Panc1 (cell line): ENCODE data around the gene DDX25.

Experiments used
- POLR2AphosphoS5 ChIP-seq: IDR thresholded peaks from 2 replicates; pipeline ENCODE4 v1.6.1; 2012; ENCODE audit warnings: mild to moderate bottlenecking, low read depth, low read length, moderate library complexity
- REST ChIP-seq, 2 experiments: IDR thresholded peaks; 2 replicates each; pipeline ENCODE4 v1.6.1; 2011 to 2012; ENCODE audit warnings: low read depth in 2 of 2, control low read depth in 1 of 2, low read length in 1 of 2, mild to moderate bottlenecking in 1 of 2, moderate library complexity in 1 of 2; ENCODE audit not compliant: insufficient read depth in 1 of 2
- SIN3A ChIP-seq: IDR thresholded peaks from 2 replicates; pipeline ENCODE4 v1.6.1; 2012; ENCODE audit warnings: low read depth, mild to moderate bottlenecking, low read length, moderate library complexity, borderline replicate concordance; ENCODE audit not compliant: insufficient read depth
- TCF7L2 ChIP-seq: IDR thresholded peaks from 2 replicates; pipeline ENCODE4 v1.6.1; 2011; ENCODE audit warnings: mild to moderate bottlenecking, low read depth, low read length, inconsistent platforms
- TF ChIP-seq, protein P1 (sequence below): fragments of 450-650 bp; IDR thresholded peaks from 2 replicates; pipeline ENCODE4 v1.5.1; 2017; ENCODE audit warnings: mild to moderate bottlenecking

- TF ChIP-seq, protein P1, sequence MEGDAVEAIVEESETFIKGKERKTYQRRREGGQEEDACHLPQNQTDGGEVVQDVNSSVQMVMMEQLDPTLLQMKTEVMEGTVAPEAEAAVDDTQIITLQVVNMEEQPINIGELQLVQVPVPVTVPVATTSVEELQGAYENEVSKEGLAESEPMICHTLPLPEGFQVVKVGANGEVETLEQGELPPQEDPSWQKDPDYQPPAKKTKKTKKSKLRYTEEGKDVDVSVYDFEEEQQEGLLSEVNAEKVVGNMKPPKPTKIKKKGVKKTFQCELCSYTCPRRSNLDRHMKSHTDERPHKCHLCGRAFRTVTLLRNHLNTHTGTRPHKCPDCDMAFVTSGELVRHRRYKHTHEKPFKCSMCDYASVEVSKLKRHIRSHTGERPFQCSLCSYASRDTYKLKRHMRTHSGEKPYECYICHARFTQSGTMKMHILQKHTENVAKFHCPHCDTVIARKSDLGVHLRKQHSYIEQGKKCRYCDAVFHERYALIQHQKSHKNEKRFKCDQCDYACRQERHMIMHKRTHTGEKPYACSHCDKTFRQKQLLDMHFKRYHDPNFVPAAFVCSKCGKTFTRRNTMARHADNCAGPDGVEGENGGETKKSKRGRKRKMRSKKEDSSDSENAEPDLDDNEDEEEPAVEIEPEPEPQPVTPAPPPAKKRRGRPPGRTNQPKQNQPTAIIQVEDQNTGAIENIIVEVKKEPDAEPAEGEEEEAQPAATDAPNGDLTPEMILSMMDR, result peak; percentile 59
- TF ChIP-seq POLR2AphosphoS5 (peak; percentile 95), REST (IDR thresholded peaks at IDR 0.05; ENCODE audit: insufficient read depth in 1 of 2, low read depth in 2 of 2, low read length in 1 of 2) (no peak; a peak in 2 of 4 replicates), TCF7L2 (peak; percentile 62; the same call in 1 of the 2 replicates), SIN3A (0 out of 2 replicates have a peak, but pooled peaks have one; percentile 19)
Measured at GRCh38 chr11:125887373-125888324, 16.7 kb upstream of the DDX25 start, which contains the start of gene HYLS1.
